ENCODE results near the gene CCR9. TPM values are rescaled to one million over a fixed set of nuclear protein-coding genes. Genes with fewer than 3 reads are reported as not detected.

CCR9 gene
- polyA plus RNA-seq, 1 donor from 2014 or later, result not detected

GRCh38 chr3:45943207-45943846 lies 57.0 kb downstream of the CCR9 start, which contains the start of gene CXCR6:
Gene CXCR6, plus strand, starts transcription at chr3:45943464. Its CDS starts 3,018 bp downstream, at chr3:45946482.
- Histone ChIP-seq H3K4me3 (ENCODE audit: low read length) (no peak within 1 kb of the TSS), H3F3A (ENCODE audit: insufficient read depth, low read length, poor library complexity, severe bottlenecking) (no peaks in the 10 kb centered on the region), H4K20me1 (ENCODE audit: insufficient read depth) (no peaks in the 10 kb centered on the region), H3K4me2 (ENCODE audit: low read length) (no peak within 1 kb of the TSS), H2AFZ (ENCODE audit: low read depth, low read length) (no peak within 1 kb of the TSS), H3K9me3 (ENCODE audit: low read length) (no peaks in the 10 kb centered on the region), H3K79me2 (replicated peaks; ENCODE audit: insufficient read depth, low read length) (no peaks in the 10 kb centered on the region), H3K9ac (ENCODE audit: low read length) (no peak within 1 kb of the TSS), H3K9me2 (ENCODE audit: insufficient read depth, low read length) (no peaks in the 10 kb centered on the region), H3K27ac (ENCODE audit: low read length) (no peak within 1 kb of the TSS), H3K36me3 (ENCODE audit: insufficient read depth, low read length) (no peaks in the 10 kb centered on the region), H3K27me3 (ENCODE audit: insufficient read depth, low read depth, low read length) (no peaks in the 10 kb centered on the region)
- TF ChIP-seq SMC3 (conservative IDR thresholded peaks at IDR 0.05; ENCODE audit: poor library complexity), result no peak
- TF ChIP-seq EZH2 (IDR thresholded peaks at IDR 0.05; ENCODE audit: borderline replicate concordance, insufficient read depth, low read length, poor library complexity, severe bottlenecking), result no peak
- no peak for TF ChIP-seq RAD21 (conservative IDR thresholded peaks at IDR 0.05)
- no peak for TF ChIP-seq MXI1 (conservative IDR thresholded peaks at IDR 0.05; ENCODE audit: poor library complexity, severe bottlenecking)
- no peak for TF ChIP-seq POLR2AphosphoS5 (IDR thresholded peaks at IDR 0.05)
- TF ChIP-seq CTCF (IDR thresholded peaks at IDR 0.05; ENCODE audit: poor library complexity, severe bottlenecking), result no peak
- TF ChIP-seq TAF1 (IDR thresholded peaks at IDR 0.05; ENCODE audit: low read depth), result no peak
- TF ChIP-seq REST (IDR thresholded peaks at IDR 0.05; ENCODE audit: borderline replicate concordance), result no peak
- TF ChIP-seq EP300 (conservative IDR thresholded peaks at IDR 0.05; ENCODE audit: poor library complexity, severe bottlenecking), result no peak

GRCh38 chr3:45944830-45945620 lies 58.7 kb downstream of the CCR9 start:
- no peaks in the 10 kb centered on the region for H3K79me2 ChIP-seq (replicated peaks; ENCODE audit: insufficient read depth, low read length)
- no peaks in the 10 kb centered on the region for H4K20me1 ChIP-seq (ENCODE audit: insufficient read depth)
- TF ChIP-seq EP300 (conservative IDR thresholded peaks at IDR 0.05; ENCODE audit: poor library complexity, severe bottlenecking), result no peak
- H3K27me3 ChIP-seq (ENCODE audit: insufficient read depth, low read depth, low read length), result no peaks in the 10 kb centered on the region
- no peak overlapping the region for H2AFZ ChIP-seq (ENCODE audit: low read depth, low read length)
- no peaks in the 10 kb centered on the region for H3K9me2 ChIP-seq (ENCODE audit: insufficient read depth, low read length)
- no peaks in the 10 kb centered on the region for H3F3A ChIP-seq (ENCODE audit: insufficient read depth, low read length, poor library complexity, severe bottlenecking)
- H3K9ac ChIP-seq (ENCODE audit: low read length), result no peak overlapping the region
- H3K27ac ChIP-seq (ENCODE audit: low read length), result no peak overlapping the region
- no peaks in the 10 kb centered on the region for H3K36me3 ChIP-seq (ENCODE audit: insufficient read depth, low read length)
- no peak overlapping the region for H3K4me2 ChIP-seq (ENCODE audit: low read length)
- no peaks in the 10 kb centered on the region for H3K9me3 ChIP-seq (ENCODE audit: low read length)
- no peak overlapping the region for H3K4me3 ChIP-seq (ENCODE audit: low read length)
